RPMI7951 (cell line): ENCODE results near the gene BHLHA15. TPM values are rescaled to one million over a fixed set of nuclear protein-coding genes. Genes with fewer than 3 reads are reported as not detected.

ENCODE experiments used
- DNase-seq: peaks from one replicate; pipeline ENCODE4 v3.0.0-alpha.2; 2012; ENCODE audit warnings: low read depth
- total RNA-seq: library from RNA; depleted of rRNA; stranded (reverse); fragments of >200 nt; shearing (Covaris generic); gene quantifications from 2 replicates; pipeline ENCODE4 v1.2.3, GENCODE V29; 2014

Gene BHLHA15
- total RNA-seq, 1 experiment from 2014 or later: 0.36 TPM

DNA sequence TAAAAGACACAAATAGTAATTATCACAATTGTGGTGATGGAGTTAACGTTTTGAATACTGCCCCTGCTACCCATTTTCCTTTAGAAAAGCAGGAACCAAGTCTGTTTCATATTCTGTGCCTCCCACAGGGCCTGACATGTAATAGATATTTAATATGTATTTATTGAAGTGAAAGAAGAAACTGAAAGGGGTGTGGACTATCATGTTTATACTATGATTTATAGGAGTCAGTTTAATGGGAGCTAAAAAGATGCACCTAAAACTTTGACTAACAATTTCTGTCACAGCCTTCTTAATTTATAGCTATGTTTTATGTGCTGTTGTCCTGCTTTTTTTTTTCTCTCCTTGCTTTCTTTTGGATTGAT lies 24.1 kb upstream of the BHLHA15 start:
- no peak for DNase-seq

DNA sequence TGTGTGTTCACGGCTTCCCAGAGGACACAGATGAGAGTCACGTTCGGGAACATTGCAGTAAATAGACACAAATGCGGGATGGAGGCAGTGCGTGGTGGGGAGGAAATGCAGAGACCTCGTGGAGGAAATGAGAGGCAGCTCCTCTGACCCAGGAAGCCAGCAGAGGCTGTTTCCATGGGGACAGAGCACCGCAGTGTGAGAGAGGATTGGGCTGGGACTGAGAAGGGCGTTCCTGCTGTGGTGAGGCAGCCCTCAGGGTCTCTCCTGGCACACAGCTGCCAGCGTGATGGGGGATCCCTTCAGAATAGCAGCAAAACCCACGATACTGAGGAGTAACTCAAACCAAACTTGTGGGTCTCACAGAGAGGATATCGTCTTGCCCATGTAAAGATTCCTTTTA lies 21.7 kb upstream of the BHLHA15 start:
- DNase-seq: no peak

GRCh38 chr7:98191668-98192431 lies 19.4 kb upstream of the BHLHA15 start:
- no peak for DNase-seq

DNA sequence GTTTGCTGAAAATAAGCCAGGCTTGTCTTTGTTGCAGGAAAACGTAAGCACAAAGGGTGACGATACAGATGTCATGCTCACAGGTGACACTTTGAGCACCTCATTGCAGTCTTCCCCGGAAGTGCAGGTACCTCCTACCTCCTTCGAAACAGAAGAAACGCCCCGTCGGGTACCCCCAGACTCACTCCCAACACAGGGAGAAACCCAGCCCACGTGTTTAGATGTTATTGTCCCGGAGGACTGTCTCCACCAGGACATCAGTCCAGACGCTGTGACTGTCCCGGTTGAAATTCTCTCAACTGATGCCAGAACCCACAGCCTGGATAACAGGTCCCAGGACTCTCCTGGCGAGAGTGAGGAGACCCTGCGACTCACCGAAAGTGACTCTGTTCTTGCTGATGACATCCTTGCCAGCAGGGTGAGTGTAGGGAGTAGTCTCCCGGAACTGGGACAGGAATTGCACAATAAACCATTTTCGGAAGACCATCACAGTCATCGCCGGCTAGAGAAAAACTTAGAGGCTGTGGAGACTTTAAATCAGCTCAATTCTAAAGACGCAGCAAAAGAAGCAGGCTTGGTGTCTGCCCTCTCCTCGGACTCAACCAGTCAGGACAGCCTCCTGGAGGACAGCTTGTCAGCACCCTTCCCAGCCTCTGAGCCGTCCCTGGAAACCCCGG lies 18.3 kb upstream of the BHLHA15 start:
- DNase-seq: no peak

GRCh38 chr7:98193474-98194180 lies 17.6 kb upstream of the BHLHA15 start:
- no peak for DNase-seq

DNA sequence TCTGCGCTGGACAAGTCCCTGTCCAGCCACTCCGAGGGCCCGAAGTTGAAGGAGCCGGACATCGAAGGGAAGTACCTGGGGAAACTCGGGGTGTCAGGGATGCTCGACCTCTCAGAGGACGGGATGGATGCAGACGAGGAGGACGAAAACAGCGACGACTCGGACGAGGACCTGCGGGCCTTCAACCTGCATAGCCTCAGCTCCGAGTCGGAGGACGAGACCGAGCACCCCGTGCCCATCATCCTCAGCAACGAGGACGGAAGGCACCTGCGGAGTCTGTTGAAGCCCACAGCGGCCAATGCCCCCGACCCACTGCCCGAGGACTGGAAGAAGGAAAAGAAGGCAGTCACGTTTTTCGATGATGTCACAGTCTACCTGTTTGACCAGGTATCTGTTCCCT lies 17.1 kb upstream of the BHLHA15 start:
- DNase-seq: no peak

- DNase-seq: no peak
These were observed 16.4 kb upstream of the BHLHA15 start for GRCh38 chr7:98194672-98195457.

DNA sequence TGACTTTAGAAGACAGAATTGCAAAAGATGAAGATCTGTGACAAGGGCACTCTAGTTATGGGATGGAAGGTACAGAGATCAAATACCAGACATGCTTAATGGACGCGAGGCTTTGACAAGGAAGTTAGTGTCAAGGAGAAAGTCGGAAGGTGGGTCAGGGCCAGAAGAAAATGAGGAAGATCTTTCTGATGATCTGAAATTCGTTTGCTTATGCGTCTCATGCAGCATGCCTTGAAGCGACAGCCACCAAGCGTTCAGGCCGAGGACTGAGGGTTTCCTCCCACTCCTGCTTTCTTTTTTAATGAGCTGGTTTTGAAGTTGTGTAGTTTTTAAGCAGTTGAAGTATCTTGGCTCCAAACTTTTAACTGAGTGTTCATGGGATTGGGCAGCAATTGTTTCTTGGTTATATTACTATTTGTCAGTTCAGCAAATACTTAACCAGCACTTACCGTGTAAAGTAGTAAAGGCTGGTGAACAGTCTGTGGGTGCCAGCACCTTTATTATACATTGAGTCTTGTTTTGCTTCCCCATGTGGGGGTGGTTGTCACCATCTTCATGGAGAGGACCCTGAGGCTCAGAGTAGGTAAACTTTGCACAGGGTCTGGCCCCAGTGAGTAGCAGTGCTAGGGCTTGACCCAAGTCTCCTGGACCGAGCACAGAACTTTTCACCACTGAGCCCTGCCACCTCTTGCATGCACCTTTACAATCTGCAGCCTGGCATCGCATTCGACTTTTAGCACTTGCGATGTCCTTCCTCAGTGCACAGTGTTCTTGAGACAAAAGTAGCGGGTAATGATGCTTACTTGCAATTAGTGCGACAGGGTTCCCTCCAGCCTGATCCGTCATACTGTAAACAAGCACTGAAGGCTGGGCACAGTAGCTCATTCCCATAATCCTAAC lies 14.3 kb upstream of the BHLHA15 start:
- DNase-seq: no peak

DNA sequence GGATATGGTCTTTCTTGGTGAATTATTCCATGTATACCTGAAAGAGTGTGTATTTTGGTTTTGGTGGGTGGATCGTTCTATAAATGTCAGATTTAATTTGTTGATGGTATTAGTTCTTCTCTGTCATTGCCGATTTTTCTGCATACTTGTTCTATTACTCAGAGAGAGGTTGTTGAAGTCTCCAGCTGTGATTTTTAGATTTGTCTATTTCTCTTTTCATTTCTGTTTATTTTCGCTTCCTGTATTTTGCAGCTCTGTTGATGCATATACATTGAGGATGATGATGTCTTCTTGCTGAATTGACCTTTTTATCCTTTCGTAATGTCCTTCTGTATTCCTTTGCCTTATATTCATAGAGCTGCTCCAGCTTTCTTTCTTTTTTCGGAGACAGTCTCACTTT lies 12.1 kb upstream of the BHLHA15 start:
- DNase-seq: no peak

DNA sequence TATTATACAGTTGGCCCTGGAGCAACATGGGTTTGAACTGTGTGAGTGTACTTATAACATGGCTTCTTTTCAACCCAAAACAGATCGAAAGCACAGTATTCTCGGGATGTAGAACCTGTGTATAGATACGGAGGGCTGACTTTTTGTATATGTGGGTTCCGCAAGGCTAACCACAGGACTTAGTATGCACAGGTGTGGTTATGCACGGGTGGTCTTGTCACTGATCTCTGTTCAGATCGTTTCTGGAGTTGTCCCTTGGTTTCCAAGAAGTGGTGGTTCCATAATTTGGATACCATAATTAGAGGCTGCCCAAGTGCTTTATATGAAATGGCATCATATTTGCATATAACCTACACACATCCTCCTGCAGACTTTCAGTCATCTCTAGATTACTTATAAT lies 10.9 kb upstream of the BHLHA15 start:
- DNase-seq: no peak

GRCh38 chr7:98202367-98203195 lies 8.7 kb upstream of the BHLHA15 start:
- no peak for DNase-seq

GRCh38 chr7:98203261-98203963 lies 7.8 kb upstream of the BHLHA15 start:
- no peak for DNase-seq

GRCh38 chr7:98203964-98204605 lies 7.2 kb upstream of the BHLHA15 start:
- no peak for DNase-seq

DNA sequence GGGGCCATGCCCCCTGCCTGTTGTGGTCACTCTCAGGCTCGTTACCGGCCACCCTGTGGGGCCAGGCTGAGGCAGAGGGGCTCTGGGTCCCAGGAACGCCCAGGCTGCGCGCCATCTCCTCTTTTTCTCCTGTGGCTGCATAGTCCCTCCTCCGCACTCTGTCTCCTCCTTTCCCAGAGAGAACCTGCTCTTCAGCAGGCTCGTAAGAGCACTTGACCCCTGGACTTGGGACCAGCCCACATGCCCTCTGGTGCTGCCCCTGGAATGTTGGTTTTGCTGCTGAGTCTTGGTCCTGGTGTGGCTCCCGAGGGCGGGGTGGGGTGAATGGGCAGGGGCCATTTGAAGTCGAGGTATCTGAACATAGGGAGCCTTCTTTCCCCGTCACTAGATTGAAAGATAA lies 6.6 kb upstream of the BHLHA15 start:
- DNase-seq: no peak

- no peak for DNase-seq
These were observed 5.9 kb upstream of the BHLHA15 start for GRCh38 chr7:98205162-98205845.

GRCh38 chr7:98206451-98207330 lies 4.5 kb upstream of the BHLHA15 start:
- no peak for DNase-seq

DNA sequence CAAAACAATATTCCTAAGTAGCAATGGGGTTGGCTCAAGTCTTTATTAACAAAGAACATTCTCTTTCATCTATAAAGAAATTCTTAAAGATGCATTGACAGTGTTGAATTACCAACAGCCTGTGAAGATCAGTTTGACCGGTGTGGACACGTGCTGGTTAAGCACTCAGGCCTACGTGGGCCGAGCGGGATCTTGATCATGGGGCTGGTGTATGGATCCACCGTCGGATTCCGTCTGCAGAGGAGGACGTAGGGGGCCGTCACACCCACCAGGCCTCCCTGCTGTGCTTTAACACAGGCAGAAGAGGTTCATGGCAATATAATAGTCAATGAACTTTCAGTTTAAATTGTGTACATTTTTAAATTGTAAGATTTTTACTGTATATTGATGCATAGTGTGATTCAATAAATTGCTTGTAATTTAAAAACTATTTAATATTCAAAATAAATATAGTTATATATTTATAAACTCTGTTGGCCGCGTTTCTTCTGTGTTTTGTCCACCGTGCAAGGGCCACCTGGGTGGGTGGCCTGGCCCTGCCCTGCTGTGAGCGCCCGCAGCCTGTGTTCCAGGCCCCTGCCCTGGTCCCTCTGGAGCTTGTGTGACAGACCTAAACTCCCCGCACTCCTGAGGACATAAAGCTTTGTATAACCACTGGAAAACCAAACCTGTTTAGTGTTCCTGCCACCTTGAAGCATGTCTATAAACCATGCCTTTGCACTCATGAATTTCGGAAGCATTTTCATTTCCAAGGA lies 1.9 kb upstream of the BHLHA15 start:
- DNase-seq: no peak
